GM19035 (cell line): ENCODE measurements around the gene IQGAP1.

Experiments
- ATAC-seq: cut with Tn5 transposase; IDR thresholded peaks from one replicate; pipeline ENCODE4 v1.9.1; 2021; ENCODE audit not compliant: unreplicated experiment

Gene IQGAP1

DNA sequence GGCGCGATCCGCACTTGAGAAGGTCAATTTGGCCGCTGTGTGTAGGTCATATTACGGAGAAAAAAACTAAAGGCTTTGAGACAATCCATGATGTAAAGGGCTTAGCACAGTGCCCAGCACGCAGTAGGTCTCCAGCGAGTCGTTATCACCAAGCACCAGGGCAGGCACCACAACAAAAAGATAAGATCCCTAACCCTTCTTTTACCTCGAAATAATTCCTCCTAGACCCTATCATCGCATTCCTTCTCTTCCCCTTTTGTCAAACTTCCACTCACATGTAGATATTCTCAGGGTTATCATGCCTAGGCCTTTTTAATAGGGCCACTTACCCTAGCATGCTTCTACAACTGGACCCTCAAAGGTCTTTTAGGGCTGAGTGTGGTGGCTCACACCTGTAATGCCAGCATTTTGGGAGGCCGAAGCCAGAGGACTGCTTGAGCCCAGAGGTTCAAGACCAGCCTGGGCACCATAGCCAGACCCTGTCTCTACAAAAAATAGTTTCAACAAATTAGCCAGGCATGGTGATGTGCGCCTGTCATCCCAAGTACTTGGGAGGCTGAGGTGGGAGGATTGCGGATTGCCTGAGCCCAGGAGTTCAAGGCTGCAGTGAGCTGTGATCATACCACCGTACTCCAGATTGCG is 22.5 kb upstream of the IQGAP1 start:
- no peak for ATAC-seq

DNA sequence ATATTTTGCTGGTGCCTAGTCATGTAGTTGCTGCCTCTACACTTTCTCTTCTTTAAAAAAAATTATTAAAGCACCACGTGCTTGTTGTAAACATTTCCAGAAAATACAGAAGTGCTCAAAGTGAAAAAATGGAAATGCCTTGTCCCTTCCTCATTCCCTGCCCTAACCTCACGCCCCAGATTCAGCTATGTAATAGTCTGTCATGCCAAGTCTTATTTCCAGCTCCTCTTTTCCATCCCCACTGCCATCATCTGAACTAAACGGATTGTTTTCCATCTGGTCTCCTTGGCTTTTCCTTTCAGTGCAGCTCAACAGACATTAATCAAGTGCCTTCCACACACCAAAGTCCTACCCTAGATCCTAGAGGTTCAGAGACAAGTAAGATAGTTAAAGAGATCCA is 20.5 kb upstream of the IQGAP1 start:
- no peak for ATAC-seq

DNA sequence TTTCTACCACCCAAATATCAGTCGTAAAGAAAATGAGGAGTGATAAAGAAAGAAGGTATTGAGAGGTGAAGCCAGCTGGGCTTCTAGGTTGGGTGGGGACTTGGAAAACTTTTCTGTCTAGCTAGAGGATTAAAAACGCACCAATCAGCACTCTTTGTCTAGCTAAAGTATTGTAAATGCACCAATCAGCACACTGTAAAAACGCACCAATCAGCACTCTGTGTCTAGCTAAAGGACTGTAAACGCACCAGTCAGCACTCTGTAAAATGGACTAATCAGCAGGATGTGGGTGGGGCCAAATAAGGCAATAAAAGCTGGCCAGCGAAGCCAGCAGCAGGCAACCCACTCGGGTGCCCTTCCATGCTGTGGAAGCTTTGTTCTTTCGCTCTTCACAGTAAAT is 13.0 kb upstream of the IQGAP1 start:
- ATAC-seq: no peak

DNA sequence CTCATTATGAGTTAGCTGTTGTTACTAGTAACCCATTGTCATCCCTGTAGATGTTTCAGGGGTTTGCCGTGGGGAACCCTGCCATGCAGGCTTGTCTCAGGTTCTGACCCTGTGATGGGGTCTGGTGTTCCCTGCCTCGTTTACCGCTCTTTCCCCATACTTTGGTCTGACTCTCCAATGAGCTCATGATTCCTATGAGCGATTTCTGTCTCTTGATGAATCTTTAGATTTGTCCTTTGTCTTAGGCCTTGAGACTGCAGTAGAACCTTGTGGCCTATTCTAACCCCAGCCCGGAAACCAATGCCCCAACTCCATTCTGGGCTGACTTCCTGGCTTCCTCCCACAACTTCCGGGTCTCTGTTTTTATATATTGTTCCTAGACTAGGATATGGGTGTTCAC is 11.3 kb upstream of the IQGAP1 start:
- no peak for ATAC-seq

DNA sequence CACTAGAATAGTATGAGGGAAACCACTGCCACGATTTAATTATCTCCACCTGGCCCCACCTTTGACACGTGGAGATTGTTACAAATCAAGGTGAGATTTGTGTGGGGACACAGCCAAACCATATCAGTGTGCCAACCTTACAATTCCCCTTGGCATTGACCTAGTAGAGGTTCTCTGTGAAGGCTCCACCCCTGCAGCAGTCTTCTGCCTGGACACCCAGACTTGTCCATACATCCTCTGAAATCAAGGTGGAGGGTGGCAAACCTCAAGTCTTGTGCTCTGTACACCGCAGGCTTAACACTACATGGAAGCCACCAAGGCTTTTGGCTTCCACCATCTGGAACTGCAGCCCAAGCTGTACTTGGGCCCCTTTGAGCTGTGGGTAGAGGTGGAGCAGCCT is 8.8 kb upstream of the IQGAP1 start:
- ATAC-seq: no peak

DNA sequence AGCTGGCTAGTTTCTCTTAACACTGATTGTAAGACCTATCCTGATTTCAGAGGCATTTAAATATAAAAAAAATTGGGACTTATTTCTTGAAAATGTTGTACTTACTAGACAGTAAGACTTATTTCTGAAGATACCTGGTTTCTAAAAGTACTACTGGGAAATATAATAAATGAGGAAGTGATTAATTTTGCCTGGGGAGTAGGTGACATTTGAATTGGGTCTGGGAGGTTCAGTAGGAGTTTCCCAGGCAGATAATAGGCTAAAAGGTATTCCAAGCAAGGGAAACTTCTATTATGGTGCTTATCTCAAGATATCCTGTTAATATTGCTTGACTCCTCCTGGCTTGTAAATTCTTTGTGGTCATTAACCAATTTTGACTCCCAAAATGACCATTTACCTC is 6.5 kb upstream of the IQGAP1 start:
- no peak for ATAC-seq

DNA sequence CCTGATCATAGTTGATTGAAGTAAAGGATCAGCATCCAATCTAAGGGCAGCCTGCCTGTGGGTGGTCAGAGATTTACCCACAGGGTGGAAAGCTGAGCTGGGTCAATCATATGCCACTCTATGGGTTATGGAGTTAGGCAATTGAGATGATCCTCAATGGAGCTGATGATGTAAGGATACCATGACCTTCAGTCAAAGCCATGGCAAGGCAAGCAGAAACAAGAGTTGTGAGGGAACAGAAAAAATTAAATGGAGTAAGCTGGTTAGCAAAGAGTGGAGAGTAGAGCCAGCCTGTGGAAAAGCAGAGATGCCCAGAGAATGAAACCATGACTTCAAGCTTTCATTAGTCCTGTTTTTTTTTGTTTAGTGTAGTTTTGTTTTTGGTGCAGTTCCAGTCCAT is 5.7 kb upstream of the IQGAP1 start:
- ATAC-seq: no peak

DNA sequence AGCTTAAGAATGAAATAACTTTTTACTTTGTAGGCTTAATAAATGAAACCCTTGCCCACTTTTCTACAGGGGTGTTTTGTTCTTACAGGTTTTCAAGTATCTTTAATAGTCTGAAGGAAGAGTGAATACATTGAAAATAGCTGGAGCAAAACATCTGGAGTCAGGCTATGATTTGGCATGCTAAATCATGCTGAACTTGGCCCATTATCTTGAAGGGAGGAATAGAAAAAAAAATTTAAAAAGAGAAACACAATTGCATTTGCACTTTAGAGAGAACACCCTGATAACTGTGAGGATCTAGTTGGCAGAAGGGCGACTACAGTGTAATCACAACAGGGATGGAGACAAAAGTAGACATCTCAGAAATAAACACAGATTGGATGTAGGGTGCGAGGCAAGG is 1.8 kb upstream of the IQGAP1 start:
- ATAC-seq: no peak

DNA sequence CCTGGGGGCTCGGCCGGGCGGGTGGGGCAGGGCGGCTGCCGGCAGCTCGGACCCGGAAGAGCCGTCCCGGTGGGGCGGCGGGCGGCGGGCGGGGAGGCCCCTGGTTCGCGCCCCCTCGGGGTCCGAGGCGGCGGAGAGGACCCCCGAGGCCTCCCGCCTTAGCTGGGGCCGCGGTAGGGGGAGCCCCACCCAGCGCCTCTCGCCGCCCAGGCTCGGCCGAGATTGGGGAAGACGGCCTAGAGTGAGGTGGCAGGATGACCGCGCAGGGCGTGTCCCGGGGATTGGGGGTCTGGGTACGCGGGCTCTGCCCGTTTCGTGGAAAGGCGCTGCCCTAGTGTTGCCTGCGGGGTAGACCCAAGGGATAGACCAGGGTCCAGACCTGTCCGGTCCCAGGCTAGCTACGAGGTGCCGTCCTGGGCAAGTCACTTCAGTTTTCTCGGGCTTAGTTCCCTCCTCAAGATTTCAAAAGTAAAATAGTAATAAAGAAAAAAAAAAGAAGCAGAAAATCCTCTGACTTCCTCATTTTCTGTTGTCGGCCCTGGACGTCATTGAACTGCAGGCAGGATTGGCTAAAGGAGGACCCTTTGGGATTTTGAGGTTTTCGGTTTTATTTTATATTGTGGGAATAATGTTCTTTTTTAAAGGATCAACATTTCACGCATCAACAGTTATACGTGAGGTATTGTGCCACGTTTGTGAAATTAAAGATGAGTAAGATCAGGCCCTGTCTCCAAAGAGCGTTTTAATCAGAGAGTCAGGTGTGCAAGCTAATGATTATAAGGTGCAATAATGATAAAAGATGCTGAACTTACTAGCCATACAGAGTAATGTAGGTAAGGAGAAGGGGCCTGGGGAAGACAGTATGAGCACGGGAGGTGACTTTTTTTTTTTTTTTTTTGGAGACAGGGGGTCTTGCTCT is 679 bp downstream of the IQGAP1 start:
- ATAC-seq: peak; percentile 54

DNA sequence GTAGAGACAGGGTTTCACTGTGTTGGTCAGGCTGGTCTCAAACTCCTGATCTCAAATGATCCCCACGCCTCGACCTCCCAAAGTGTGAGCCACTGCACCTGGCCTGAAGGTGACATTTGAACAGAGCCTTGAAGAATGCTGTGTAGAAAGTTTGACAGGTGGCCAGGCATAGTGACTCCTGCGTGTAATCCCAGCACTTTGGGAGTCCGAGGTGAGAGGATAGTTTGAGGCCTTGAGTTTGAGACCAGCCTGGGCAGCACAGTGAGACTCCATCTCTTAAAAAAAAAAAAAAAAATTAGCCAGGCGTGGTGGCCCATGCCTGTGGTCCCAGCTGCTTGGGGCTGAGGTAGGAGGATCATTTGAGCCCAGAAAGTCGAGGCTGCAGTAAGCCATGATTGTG is 1.5 kb downstream of the IQGAP1 start:
- ATAC-seq: no peak

DNA sequence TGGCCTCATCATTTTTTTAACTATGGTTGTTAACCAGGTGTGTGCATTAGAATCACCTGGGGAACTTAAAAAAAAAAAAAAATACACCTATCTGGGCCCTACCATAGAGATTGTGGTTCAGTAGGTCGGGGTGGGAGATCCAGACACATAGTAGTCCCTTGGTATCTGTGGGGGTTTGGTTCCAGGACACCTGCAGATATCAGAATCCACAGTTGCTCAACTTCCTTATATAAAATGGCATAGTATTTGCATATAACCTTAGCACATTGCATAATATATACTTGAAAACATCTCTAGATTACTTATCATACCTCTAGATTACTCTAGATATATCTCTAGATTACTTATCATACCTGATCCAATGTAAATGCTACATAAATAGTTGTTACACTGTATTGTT is 5.0 kb downstream of the IQGAP1 start:
- no peak for ATAC-seq

DNA sequence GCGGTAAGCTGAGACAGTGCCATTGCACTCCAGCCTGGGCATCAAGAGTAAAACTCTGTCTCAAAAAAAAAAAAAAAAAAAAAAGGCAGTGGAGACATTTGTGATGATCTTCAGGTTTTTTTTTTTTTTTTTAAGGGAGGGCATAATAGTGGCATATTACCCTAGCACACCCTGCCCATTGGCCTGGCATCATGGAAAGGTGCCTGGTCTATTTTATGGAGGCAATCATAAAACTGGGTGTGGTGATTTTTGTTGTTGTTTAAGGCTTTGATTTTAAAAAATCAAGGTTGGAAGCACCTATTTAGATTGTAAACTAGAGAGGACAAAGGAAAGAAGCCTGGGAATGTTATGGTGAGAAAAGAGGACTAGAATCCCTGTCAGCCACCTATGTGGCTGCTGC is 6.0 kb downstream of the IQGAP1 start:
- no peak for ATAC-seq

DNA sequence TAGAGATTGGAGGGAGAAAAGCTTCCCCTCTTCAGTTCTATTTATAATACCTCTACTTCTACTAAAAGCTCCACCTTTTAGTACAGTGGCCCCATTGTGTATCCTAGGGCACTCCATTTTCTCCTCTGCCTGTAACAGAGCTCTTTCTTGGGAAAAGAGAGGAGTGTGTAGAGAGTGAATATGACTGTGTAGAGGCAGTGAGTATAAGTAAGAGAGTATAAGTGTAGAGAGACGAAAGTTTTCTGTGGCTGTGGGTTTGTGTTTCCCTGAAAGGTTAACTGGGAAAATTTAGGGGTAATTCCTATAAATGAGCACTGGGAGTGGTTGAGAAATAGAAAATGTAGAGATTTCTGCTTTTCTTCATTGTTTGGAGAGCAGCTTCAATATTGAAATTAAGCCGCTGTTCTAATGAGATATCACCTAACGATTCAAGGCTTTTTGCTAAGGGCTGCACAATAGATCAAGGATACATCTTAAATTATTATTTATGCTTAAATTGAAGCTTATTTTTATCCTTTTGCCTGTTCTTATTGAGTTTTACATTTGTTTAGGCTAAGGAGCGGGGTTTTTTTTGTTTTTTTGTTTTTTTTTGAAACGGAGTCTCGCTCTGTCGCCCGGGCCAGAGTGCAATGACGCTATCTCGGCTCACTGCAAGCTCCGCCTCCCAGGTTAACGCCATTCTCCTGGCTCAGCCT is 6.9 kb downstream of the IQGAP1 start:
- no peak for ATAC-seq

DNA sequence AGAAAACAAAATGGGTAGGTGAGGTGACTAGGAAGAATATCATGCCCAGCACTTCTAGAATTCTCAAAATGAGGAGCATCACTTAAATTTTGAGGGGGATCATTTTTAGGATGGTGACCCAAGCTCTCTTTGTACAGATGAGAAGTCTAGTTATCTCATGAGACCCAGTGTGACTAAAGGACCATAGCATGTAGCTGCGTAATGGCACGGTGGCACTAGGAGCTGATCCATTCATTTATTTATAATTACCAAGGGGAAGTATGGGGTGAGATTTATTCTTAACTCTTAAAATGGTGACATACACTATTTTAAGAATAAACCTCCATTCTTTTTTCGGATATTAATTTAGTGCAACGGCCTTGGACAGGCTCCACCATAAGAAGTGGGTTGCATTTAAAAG is 8.3 kb downstream of the IQGAP1 start:
- no peak for ATAC-seq

DNA sequence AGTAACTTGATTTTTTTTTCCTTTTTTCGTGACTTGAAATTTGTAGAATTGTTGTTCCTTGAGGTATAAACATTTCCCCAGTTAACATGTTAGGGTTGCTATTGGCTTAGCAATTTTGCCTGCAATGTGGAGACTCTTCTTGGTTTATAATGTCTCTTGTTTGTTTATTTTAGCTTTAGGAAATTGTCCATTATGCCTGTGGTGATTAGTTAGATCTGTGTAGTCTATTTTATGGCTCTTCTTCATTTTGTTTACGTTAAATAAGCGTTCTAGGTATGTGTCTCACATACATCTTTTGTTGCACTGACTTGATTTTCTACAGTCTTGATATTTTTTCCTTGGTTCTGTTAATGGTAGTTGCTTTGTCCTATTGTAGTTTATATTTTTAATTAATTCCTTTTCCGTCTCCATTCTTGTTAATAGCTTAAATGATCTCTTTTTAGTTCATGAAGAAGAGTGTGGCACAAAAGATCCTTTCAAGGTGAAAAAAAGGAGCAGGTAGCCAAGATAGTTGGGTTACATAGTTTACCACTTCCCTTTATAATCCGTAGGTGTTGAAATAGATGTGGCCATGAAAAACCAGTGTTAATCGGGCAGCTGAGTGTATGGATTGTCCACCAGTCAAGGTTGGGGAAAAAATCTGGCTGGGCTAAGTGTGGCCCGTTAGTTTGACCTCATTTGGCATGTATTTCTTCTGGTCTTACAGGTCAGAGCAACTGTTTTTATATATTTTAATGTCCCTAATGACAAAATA is 12.1 kb downstream of the IQGAP1 start:
- ATAC-seq: no peak

DNA sequence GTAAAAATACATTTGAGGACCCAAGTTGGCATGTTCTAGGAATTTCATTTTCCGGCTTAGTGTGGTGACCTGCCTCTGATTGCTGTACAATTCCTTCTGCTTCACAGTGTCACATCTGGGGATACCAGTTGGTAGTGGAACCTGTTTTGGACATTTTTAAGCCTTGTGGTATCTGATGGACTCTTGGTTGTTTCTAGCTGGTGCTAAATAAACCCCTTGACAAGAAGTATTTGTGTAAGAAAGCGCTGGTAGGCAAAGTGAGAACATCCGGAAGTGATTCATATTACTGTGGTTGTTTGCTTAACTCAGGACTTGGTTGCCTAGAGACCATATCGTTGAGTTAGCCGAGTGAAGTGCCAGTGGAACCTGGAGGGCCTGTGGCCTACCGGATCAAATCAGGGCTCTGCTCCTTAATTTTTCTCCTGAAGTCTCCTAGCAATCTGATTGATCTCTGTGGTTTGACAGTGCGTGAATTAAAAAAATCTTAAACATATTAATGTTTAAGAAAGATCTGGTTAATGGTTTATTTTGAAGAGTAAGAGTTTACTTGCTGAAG is 12.8 kb downstream of the IQGAP1 start:
- peak; percentile 100 for ATAC-seq

DNA sequence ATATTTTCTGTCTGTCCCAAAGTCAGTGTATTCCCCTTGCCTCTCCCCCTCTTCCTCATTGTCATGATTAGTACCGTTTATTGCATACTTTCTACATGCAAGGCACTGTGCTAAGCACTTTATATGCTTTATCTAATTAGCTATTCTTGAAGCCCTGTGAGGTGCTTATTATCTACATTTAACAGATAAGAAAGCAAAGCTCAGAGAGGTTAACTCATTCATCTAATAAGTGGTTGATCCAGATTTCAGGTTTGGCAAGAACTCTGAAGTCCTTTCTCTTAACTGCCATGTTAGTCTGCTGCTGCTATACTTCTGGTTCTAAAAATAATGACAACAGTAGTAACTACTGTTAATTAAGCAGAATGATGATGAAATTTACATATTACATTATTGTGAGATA is 13.5 kb downstream of the IQGAP1 start:
- ATAC-seq: no peak

DNA sequence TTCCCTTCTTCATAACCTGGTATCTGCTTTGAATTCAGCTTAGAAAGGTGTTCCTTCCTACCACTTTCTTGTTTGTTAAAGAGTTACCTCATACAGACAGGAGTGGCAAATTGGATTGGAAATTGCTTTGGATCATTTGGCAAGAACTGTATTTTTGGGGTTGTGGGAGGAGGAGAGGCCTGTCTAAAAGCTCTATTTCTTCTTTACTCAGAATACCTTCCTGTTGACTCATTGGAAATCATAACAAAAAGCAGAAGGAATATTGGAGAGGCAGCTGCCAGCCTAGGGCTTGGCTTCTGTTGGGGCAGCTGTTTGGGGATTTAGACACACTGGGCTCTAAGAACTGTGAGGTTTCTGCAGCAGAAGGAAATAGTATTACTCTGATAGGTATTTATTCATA is 14.2 kb downstream of the IQGAP1 start:
- ATAC-seq: no peak

DNA sequence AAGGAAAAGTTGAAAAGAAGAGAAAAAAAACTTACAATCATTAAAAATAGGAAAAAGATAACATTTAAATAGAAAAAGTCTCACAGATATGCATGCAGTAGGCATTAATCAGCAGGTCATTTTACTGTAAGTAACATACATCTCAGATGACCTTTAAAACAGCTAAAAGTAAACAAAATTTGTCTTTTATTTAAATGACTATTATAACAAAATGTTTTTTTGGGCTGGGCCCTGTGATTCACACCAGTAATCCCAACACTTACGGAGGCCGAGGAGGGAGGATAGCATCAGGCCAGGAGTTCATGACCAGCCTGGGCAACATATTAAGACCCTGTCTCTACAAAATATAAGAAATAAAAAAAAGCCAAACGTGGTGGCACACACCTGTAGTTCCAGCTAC is 14.7 kb downstream of the IQGAP1 start:
- ATAC-seq: no peak

DNA sequence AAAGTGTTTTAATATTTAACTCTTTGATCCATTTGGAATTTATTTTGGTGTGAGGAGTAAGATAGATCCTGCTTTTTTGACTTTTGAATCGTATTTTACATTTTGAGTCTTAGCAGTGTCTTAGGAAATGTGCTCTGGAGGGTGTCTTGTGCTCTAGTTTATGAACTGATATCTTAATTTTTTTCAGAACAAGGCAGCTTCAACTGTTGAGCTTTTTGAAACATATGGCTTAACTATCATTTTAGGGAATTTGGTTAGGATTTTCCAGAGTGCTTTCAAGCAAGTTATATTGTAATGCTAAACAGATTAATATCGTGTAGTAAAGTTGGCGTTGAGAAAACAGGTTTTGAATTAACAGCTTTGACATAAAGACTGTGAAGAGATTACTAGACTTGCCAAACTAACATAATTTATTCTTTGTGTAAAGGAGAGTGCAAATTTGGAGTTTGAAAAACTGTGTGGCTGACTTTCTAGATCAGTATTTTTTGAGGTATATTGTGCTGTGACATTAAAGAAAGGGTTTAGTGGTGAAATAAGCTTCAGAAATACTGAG is 17.1 kb downstream of the IQGAP1 start:
- no peak for ATAC-seq

DNA sequence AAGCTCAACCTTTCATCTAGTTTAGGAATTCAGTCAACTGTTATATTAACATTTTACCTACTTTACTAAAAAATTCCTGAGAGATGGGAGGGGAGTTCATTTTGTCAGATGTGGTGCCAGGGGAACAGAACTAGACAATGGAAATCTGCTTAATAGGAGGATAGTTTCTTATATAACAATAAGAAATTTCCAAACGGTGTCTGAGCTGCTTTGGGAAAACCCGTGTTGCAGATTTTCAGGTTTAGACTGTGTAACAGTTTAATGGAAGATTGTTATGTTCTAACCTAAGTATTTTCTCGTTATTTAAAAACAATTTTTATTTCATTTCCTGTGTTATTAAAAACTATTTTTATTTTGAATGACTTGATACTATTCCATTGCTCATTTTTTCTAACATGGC is 19.3 kb downstream of the IQGAP1 start:
- ATAC-seq: no peak
